Mucosa of descending colon (tissue), 3 donors: ENCODE results near the gene TMEM120B. TPM values are rescaled to one million over a fixed set of nuclear protein-coding genes. Genes with fewer than 3 reads are reported as not detected.
A peak's percentile ranks its signal among the peaks of the same experiment; 100 is the strongest.

Experiments
- ATAC-seq: fragments of 200-7000 bp; cut with Tn5 transposase; one replicate; pipeline ENCODE4 v1.9.1; 2020; ENCODE audit warnings: mild to moderate bottlenecking, moderate library complexity
- DNase-seq, 3 donors: peaks; one replicate each; pipeline ENCODE4 v3.0.0-alpha.2; 2020
- H3K36me3 ChIP-seq: fragments of 200-600 bp; one replicate; pipeline ENCODE4 v1.8.0; 2021; ENCODE audit warnings: low read depth, mild to moderate bottlenecking
- H3K4me1 ChIP-seq: fragments of 200-600 bp; one replicate; pipeline ENCODE4 v1.8.0; 2021; ENCODE audit warnings: low read depth, mild to moderate bottlenecking
- H3K4me3 ChIP-seq: fragments of 200-600 bp; one replicate; pipeline ENCODE4 v1.8.0; 2021; ENCODE audit warnings: mild to moderate bottlenecking
- H3K9me3 ChIP-seq: fragments of 200-600 bp; one replicate; pipeline ENCODE4 v1.8.0; 2021; ENCODE audit warnings: mild to moderate bottlenecking
- CTCF ChIP-seq: fragments of 200-600 bp; IDR thresholded peaks from one replicate; pipeline ENCODE4 v1.8.0; 2022; ENCODE audit warnings: antibody characterized with exemption, mild to moderate bottlenecking
- intact Hi-C, 2 donors: fragments of 100-400 bp; cut with DNase I in 1 of 2; cut with micrococcal nuclease in 1 of 2; formaldehyde crosslinking; loops; one replicate each; pipeline versions ENCODE4 v1.11.0 to v1.11.1; 2022; cut with DNase I, micrococcal nuclease
- total RNA-seq, 3 donors: library from RNA; stranded (reverse); fragmentation: NEBNext Ultra II Directional in 2 of 3; extraction: Animal tissue kit (Norgen Biotek cat#: 25700) in 2 of 3; gene quantifications; one replicate each; pipeline versions ENCODE4 v1.2.1 to v1.2.4, GENCODE V29; 2021 to 2023
- donor health status: DM: no; HTN: no; CAD: no; lungs with moderate emphysema.
- donor health status: DM: no; HTN: no; CAD: no.
- donor health status: DM: no; HTN: yes; CAD: no.

TMEM120B gene
- total RNA-seq, 3 donors from 2014 or later: 6.0 to 10.3 (median 6.4) TPM

GRCh38 chr12:121802485-121802842, 89.9 kb downstream of the TMEM120B start:
- no peaks in the 10 kb centered on the region for H3K9me3 ChIP-seq
- no peak for ATAC-seq
- peak overlapping the region; percentile 57 for H3K4me3 ChIP-seq
- no peak for TF ChIP-seq CTCF
- no peak for DNase-seq
- no peaks in the 10 kb centered on the region for H3K36me3 ChIP-seq
- intact Hi-C loops: no loop called here
- H3K4me1 ChIP-seq: peaks cover 34% of the 10 kb centered on the region

- no peak for TF ChIP-seq CTCF
- H3K4me3 ChIP-seq: peak overlapping the region; percentile 57
- peak; percentile 50 for ATAC-seq
- DNase-seq: peak; percentile 91 to 96 (median 95)
- intact Hi-C loops: no loop called here
- H3K9me3 ChIP-seq: no peaks in the 10 kb centered on the region
- no peaks in the 10 kb centered on the region for H3K36me3 ChIP-seq
- peaks cover 28% of the 10 kb centered on the region for H3K4me1 ChIP-seq
These were observed 90.5 kb downstream of the TMEM120B start for GRCh38 chr12:121802843-121803698.

GRCh38 chr12:121803861-121804416, 91.4 kb downstream of the TMEM120B start, which contains the start of gene SETD1B:
Gene SETD1B, plus strand, starts transcription at chr12:121804009. Its CDS starts 729 bp downstream, at chr12:121804738.
- intact Hi-C loops: no loop called here
- TF ChIP-seq CTCF: no peak
- Histone ChIP-seq H3K9me3 (no peaks in the 10 kb centered on the region), H3K36me3 (no peaks in the 10 kb centered on the region), H3K4me1 (peaks cover 19% of the 10 kb centered on the region), H3K4me3 (peak within 1 kb of the TSS; percentile 57)
- peak; percentile 18 for ATAC-seq
- peak; percentile 66 to 84 (median 72) for DNase-seq

GRCh38 chr12:121804417-121805111, 92.0 kb downstream of the TMEM120B start:
- Histone ChIP-seq H3K36me3 (no peaks in the 10 kb centered on the region), H3K4me1 (peaks cover 14% of the 10 kb centered on the region), H3K9me3 (no peaks in the 10 kb centered on the region), H3K4me3 (peak overlapping the region; percentile 57)
- intact Hi-C loops: no loop called here
- ATAC-seq: no peak
- DNase-seq: peak; percentile 69 to 78 (median 74)
- TF ChIP-seq CTCF: no peak

GRCh38 chr12:121805171-121806008, 92.8 kb downstream of the TMEM120B start:
- H3K4me1 ChIP-seq: peaks cover 18% of the 10 kb centered on the region
- no peaks in the 10 kb centered on the region for H3K9me3 ChIP-seq
- H3K4me3 ChIP-seq: peak overlapping the region; percentile 57
- no peak for TF ChIP-seq CTCF
- H3K36me3 ChIP-seq: no peaks in the 10 kb centered on the region
- ATAC-seq (no peak), DNase-seq (peak in 2 of 3 donors; percentile 62 to 64)
- intact Hi-C loops: no loop called here
